Hepatocyte (in vitro differentiated cells): ENCODE results near the gene PDSS2.

Experiments used
- CTCF ChIP-seq: fragments of 200-600 bp; sonication (generic); IDR thresholded peaks from 2 replicates; pipeline ENCODE4 v1.5.1; 2016; ENCODE audit warnings: antibody characterized with exemption, mild to moderate bottlenecking; ENCODE audit not compliant: poor library complexity
- EZH2 ChIP-seq: fragments of 200-600 bp; sonication (generic); IDR thresholded peaks from 2 replicates; pipeline ENCODE4 v1.6.1; 2016; ENCODE audit warnings: antibody characterized with exemption, mild to moderate bottlenecking, borderline replicate concordance

- TF ChIP-seq EZH2 (no peak), CTCF (no peak)
These were observed 36.6 kb upstream of the PDSS2 start for GRCh38 chr6:107495971-107496370.
